Esophagus mucosa (tissue), 1 donor: ENCODE results near the gene FLACC1. TPM values are rescaled to one million over a fixed set of nuclear protein-coding genes. Genes with fewer than 3 reads are reported as not detected.

Source experiments
- ATAC-seq: fragments of 200-7000 bp; cut with Tn5 transposase; one replicate; pipeline ENCODE4 v1.9.1; 2020
- total RNA-seq: library from RNA; stranded (reverse); gene quantifications from one replicate; pipeline ENCODE4 v1.2.4, GENCODE V29; 2023
- donor health status: DM: yes; HTN: yes; CAD: no.

The FLACC1 gene
- total RNA-seq, 1 donor from 2014 or later: 0.56 TPM

- ATAC-seq: no peak
Observed at GRCh38 chr2:201275990-201276389, 81.2 kb downstream of the FLACC1 start.

GRCh38 chr2:201275069-201275468 lies 82.1 kb downstream of the FLACC1 start:
- ATAC-seq: no peak

GRCh38 chr2:201273330-201273983 lies 83.7 kb downstream of the FLACC1 start:
- ATAC-seq: no peak

GRCh38 chr2:201271917-201272316 lies 85.2 kb downstream of the FLACC1 start:
- no peak for ATAC-seq

GRCh38 chr2:201270293-201271001 lies 86.7 kb downstream of the FLACC1 start:
- no peak for ATAC-seq

- ATAC-seq: no peak
Observed at GRCh38 chr2:201269764-201270163, 87.4 kb downstream of the FLACC1 start.

- ATAC-seq: no peak
Observed at GRCh38 chr2:201267278-201268030, 89.7 kb downstream of the FLACC1 start.

GRCh38 chr2:201266629-201267028 lies 90.5 kb downstream of the FLACC1 start:
- ATAC-seq: no peak

- ATAC-seq: no peak
Observed at GRCh38 chr2:201264472-201265173, 92.5 kb downstream of the FLACC1 start.

- no peak for ATAC-seq
Observed at GRCh38 chr2:201263779-201264178, 93.4 kb downstream of the FLACC1 start.

- no peak for ATAC-seq
Observed at GRCh38 chr2:201262718-201263117, 94.4 kb downstream of the FLACC1 start.

GRCh38 chr2:201261906-201262305 lies 95.2 kb downstream of the FLACC1 start:
- ATAC-seq: no peak

GRCh38 chr2:201261471-201261870 lies 95.7 kb downstream of the FLACC1 start:
- no peak for ATAC-seq

GRCh38 chr2:201260302-201260800 lies 96.8 kb downstream of the FLACC1 start, which contains the start of gene CASP8:
TSS of gene CASP8 (plus strand) at chr2:201260536. CDS start at chr2:201266487, 5,951 bp downstream.
- ATAC-seq: peak; percentile 50

GRCh38 chr2:201258666-201259615 lies 98.2 kb downstream of the FLACC1 start:
- no peak for ATAC-seq

GRCh38 chr2:201257956-201258665 lies 99.0 kb downstream of the FLACC1 start:
- peak; percentile 88 for ATAC-seq

GRCh38 chr2:201257381-201257955 lies 99.7 kb downstream of the FLACC1 start:
- peak; percentile 63 for ATAC-seq

GRCh38 chr2:201256082-201256481 lies 101.1 kb downstream of the FLACC1 start:
- ATAC-seq: no peak

- ATAC-seq: no peak
Observed at GRCh38 chr2:201255408-201256033, 101.6 kb downstream of the FLACC1 start.
